GM12878 (cell line): ENCODE results near the gene PARS2. TPM values are rescaled to one million over a fixed set of nuclear protein-coding genes. Genes with fewer than 3 reads are reported as not detected.

Source experiments
- ATAC-seq: fragments of 200-7000 bp; cut with Tn5 transposase; 3 replicates; pipeline ENCODE4 v1.9.1; 2020; ENCODE audit warnings: mild to moderate bottlenecking, moderate library complexity
- BruUV-seq: library from RNA; stranded (reverse); fragments of 400-500 nt; replicated peaks from 2 replicates; lab custom pipeline; 2021; lab: Mats Ljungman, UMichigan
- CTCF ChIA-PET: fragments of 300-600 bp; sonication (Branson Sonifier 250); formaldehyde crosslinking; extraction: SDS; loops from one replicate; lab custom pipeline; 2021; ENCODE audit warnings: inconsistent platforms; lab: Yijun Ruan, JAX
- POLR2A ChIA-PET: fragments of 350-600 bp; formaldehyde crosslinking; extraction: SDS; loops from one replicate; lab custom pipeline; 2021; ENCODE audit warnings: inconsistent platforms; lab: Charles Lee
- RAD21 ChIA-PET: fragments of 300-600 bp; sonication (Branson Sonifier 250); formaldehyde crosslinking; loops from one replicate; lab custom pipeline; 2023; ENCODE audit warnings: antibody characterized with exemption; ENCODE audit not compliant: unreplicated experiment; lab: Charles Lee
- SMC1A ChIA-PET: fragments of 300-600 bp; sonication (Branson Sonifier 250); formaldehyde crosslinking; loops from one replicate; lab custom pipeline; 2023; ENCODE audit not compliant: unreplicated experiment, uncharacterized antibody; lab: Charles Lee
- DNase-seq: peaks from one replicate; pipeline ENCODE4 v3.0.0-alpha.2; 2011; ENCODE audit warnings: low read depth, low spot score
- FAIRE-seq: peaks from 3 replicates; lab custom pipeline; 2011; peaks lifted over from hg19 to GRCh38; lab: Jason Lieb, UNC
- H2AFZ ChIP-seq: 2 replicates; pipeline ENCODE4 v1.6.0; 2011; ENCODE audit warnings: low read depth, low read length, control low read depth; ENCODE audit not compliant: control insufficient read depth
- H3K27ac ChIP-seq: 2 replicates; pipeline ENCODE4 v1.5.1; 2011; ENCODE audit warnings: control low read depth; ENCODE audit not compliant: control insufficient read depth, insufficient read depth
- H3K27me3 ChIP-seq, 2 experiments: replicated peaks in 1 of 2; 2 replicates each; pipeline versions ENCODE4 v1.6.0 to v1.6.1; 2011; ENCODE audit warnings: low read length in 1 of 2; ENCODE audit not compliant: control insufficient read depth in 2 of 2, insufficient read depth in 2 of 2
- H3K36me3 ChIP-seq, 2 experiments: 2 replicates each; pipeline ENCODE4 v1.5.1; 2011; ENCODE audit warnings: low read length in 1 of 2; ENCODE audit not compliant: control insufficient read depth in 2 of 2, insufficient read depth in 2 of 2
- H3K4me1 ChIP-seq: 2 replicates; pipeline ENCODE4 v1.6.1; 2011; ENCODE audit warnings: mild to moderate bottlenecking, low read length, moderate library complexity, mixed read lengths; ENCODE audit not compliant: control insufficient read depth, insufficient read depth
- H3K4me2 ChIP-seq: 2 replicates; pipeline ENCODE4 v1.6.0; 2011; ENCODE audit warnings: control low read depth; ENCODE audit not compliant: control insufficient read depth, insufficient read depth
- H3K4me3 ChIP-seq: fragments of 200-600 bp; sonication (generic); 2 replicates; pipeline ENCODE4 v1.5.1; 2016
- H3K79me2 ChIP-seq: 2 replicates; pipeline ENCODE4 v1.6.0; 2011; ENCODE audit warnings: low read length; ENCODE audit not compliant: control insufficient read depth, insufficient read depth
- H3K9ac ChIP-seq: 2 replicates; pipeline ENCODE4 v1.8.0; 2011; ENCODE audit warnings: low read length, control low read depth, mixed read lengths; ENCODE audit not compliant: control insufficient read depth, insufficient read depth
- H3K9me3 ChIP-seq: replicated peaks from 3 replicates; pipeline ENCODE4 v1.5.1; 2011; ENCODE audit warnings: mild to moderate bottlenecking, low read length; ENCODE audit not compliant: control insufficient read depth, insufficient read depth
- H4K20me1 ChIP-seq: 2 replicates; pipeline ENCODE4 v1.6.0; 2011; ENCODE audit not compliant: control insufficient read depth, insufficient read depth
- FOXM1 ChIP-seq: IDR thresholded peaks from 2 replicates; pipeline ENCODE4 v1.6.1; 2012; ENCODE audit warnings: low read depth, mild to moderate bottlenecking, inconsistent platforms, low read length, moderate library complexity
- KDM1A ChIP-seq: fragments of 200-600 bp; sonication (generic); IDR thresholded peaks from 2 replicates; pipeline ENCODE4 v1.6.1; 2016; ENCODE audit warnings: borderline replicate concordance
- NKRF ChIP-seq: fragments of 450-650 bp; conservative IDR thresholded peaks from 2 replicates; pipeline ENCODE4 v1.6.1; 2017; ENCODE audit warnings: mild to moderate bottlenecking, moderate library complexity
- POLR2A ChIP-seq: IDR thresholded peaks from 2 replicates; pipeline ENCODE4 v1.6.1; 2011; ENCODE audit warnings: low read depth, mild to moderate bottlenecking, low read length
- SUPT20H ChIP-seq: IDR thresholded peaks from 2 replicates; pipeline ENCODE4 v1.6.1; 2011; ENCODE audit warnings: low read depth, mild to moderate bottlenecking, low read length, moderate library complexity, borderline replicate concordance; ENCODE audit not compliant: control insufficient read depth
- ZNF622 ChIP-seq: fragments of 450-650 bp; IDR thresholded peaks from 2 replicates; pipeline ENCODE4 v1.6.1; 2017; ENCODE audit warnings: mild to moderate bottlenecking, inconsistent platforms
- WGBS: methylation state at CpG from one replicate; pipeline ENCODE4 v1.1.6; 2016; ENCODE audit warnings: low lambda C conversion rate; ENCODE audit not compliant: insufficient replicate concordance, insufficient coverage; ENCODE audit errors: missing lambda C conversion rate; 5-methylcytosine and 5-hydroxymethylcytosine counted together
- in situ Hi-C: fragments of 300-500 bp; cut with MboI; formaldehyde crosslinking; loops from 9 replicates; pipeline ENCODE4 v1.14.3; 2018; ENCODE audit warnings: mixed read lengths
- intact Hi-C: fragments of 100-400 bp; cut with micrococcal nuclease; formaldehyde crosslinking; loops from one replicate; pipeline ENCODE4 v1.14.2; 2022; ENCODE audit not compliant: unreplicated experiment
- polyA plus RNA-seq, 11 experiments: library from polyadenylated mRNA; depleted of rRNA in 4 of 11; unstranded in 6 of 11; stranded (reverse) in 5 of 11; fragments of >200 nt; fragmentation: Nextera tagmentation in 4 of 11; fragmentation: Illumina TruSeq in 1 of 11; extraction: Ambion mirVana in 4 of 11; extraction: Trizol in 1 of 11; gene quantifications; 1 replicate in 1 of 11; 2 replicates in 10 of 11; pipeline versions ENCODE4 v1.2.1 to v1.2.3, GENCODE V29; 2011 to 2016; ENCODE audit warnings: inconsistent platforms in 2 of 11, missing spikeins in 2 of 11, low read depth in 1 of 11
- total RNA-seq, 4 experiments: library from RNA; depleted of rRNA in 3 of 4; stranded (reverse); fragments of >200 nt in 3 of 4; fragmentation: Illumina TruSeq in 1 of 4; extraction: Trizol in 1 of 4; gene quantifications; 2 replicates each; pipeline versions ENCODE4 v1.2.1 to v1.2.3, GENCODE V29; 2013 to 2021
- TF ChIP-seq, protein P1 (sequence below): fragments of 450-650 bp; IDR thresholded peaks from 2 replicates; pipeline ENCODE4 v1.6.1; 2017; ENCODE audit warnings: mild to moderate bottlenecking, moderate library complexity
- TF ChIP-seq, protein P2 (sequence below): IDR thresholded peaks from 2 replicates; pipeline ENCODE4 v1.6.1; 2011; ENCODE audit warnings: low read depth, low read length, improper control_type of control experiment, borderline replicate concordance

The PARS2 gene
- total and polyA plus RNA-seq, 10 of the 15 experiments (the other 5 are each of a cell fraction or from before 2014, with no cell fraction given): 3.7 to 12.2 (median 5.9) TPM

- 85% methylated on average over 12 of the region's 12 CpGs for WGBS
- ATAC-seq: no peak
- Histone ChIP-seq H3K9me3 (no peaks in the 10 kb centered on the region), H3K9ac (no peak overlapping the region), H3K4me1 (no peaks in the 10 kb centered on the region), H3K79me2 (no peaks in the 10 kb centered on the region), H3K27me3 (no peaks in the 10 kb centered on the region), H3K27ac (no peak overlapping the region), H2AFZ (no peak overlapping the region), H4K20me1 (no peaks in the 10 kb centered on the region), H3K4me2 (no peak overlapping the region), H3K36me3 (peaks cover 12 to 26% of the 10 kb centered on the region in 2 experiments), H3K4me3 (no peak overlapping the region)
- no peak for FAIRE-seq
- no TSS peak for BruUV-seq
- intact Hi-C loops: no loop called here
- ChIA-PET SMC1A (no interaction called here), RAD21 (no interaction called here), POLR2A (no interaction called here), CTCF (no interaction called here)
- in situ Hi-C loops: no loop called here
- DNase-seq: no peak
- peak; percentile 49 for TF ChIP-seq POLR2A
- TF ChIP-seq FOXM1: no peak
- TF ChIP-seq SUPT20H: no peak
Measured at GRCh38 chr1:54743416-54744226, 20.7 kb downstream of the PARS2 start.

GRCh38 chr1:54742282-54742681, 22.0 kb downstream of the PARS2 start:
- Histone ChIP-seq H3K36me3 (peaks cover 16 to 30% of the 10 kb centered on the region in 2 experiments), H3K9me3 (no peaks in the 10 kb centered on the region), H4K20me1 (no peaks in the 10 kb centered on the region), H2AFZ (no peak overlapping the region), H3K79me2 (no peaks in the 10 kb centered on the region), H3K4me2 (no peak overlapping the region), H3K4me1 (no peaks in the 10 kb centered on the region)
- ATAC-seq (no peak), DNase-seq (no peak)
- ChIA-PET CTCF (no interaction called here), POLR2A (no interaction called here), RAD21 (no interaction called here)
- in situ Hi-C loops: no loop called here
- intact Hi-C loops: no loop called here
- WGBS: 90% methylated on average over 4 of the region's 4 CpGs
- TF ChIP-seq KDM1A: no peak
- no peak for TF ChIP-seq NKRF
- TF ChIP-seq, protein P1, sequence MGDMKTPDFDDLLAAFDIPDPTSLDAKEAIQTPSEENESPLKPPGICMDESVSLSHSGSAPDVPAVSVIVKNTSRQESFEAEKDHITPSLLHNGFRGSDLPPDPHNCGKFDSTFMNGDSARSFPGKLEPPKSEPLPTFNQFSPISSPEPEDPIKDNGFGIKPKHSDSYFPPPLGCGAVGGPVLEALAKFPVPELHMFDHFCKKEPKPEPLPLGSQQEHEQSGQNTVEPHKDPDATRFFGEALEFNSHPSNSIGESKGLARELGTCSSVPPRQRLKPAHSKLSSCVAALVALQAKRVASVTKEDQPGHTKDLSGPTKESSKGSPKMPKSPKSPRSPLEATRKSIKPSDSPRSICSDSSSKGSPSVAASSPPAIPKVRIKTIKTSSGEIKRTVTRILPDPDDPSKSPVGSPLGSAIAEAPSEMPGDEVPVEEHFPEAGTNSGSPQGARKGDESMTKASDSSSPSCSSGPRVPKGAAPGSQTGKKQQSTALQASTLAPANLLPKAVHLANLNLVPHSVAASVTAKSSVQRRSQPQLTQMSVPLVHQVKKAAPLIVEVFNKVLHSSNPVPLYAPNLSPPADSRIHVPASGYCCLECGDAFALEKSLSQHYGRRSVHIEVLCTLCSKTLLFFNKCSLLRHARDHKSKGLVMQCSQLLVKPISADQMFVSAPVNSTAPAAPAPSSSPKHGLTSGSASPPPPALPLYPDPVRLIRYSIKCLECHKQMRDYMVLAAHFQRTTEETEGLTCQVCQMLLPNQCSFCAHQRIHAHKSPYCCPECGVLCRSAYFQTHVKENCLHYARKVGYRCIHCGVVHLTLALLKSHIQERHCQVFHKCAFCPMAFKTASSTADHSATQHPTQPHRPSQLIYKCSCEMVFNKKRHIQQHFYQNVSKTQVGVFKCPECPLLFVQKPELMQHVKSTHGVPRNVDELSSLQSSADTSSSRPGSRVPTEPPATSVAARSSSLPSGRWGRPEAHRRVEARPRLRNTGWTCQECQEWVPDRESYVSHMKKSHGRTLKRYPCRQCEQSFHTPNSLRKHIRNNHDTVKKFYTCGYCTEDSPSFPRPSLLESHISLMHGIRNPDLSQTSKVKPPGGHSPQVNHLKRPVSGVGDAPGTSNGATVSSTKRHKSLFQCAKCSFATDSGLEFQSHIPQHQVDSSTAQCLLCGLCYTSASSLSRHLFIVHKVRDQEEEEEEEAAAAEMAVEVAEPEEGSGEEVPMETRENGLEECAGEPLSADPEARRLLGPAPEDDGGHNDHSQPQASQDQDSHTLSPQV: no peak
- TF ChIP-seq, protein P2, sequence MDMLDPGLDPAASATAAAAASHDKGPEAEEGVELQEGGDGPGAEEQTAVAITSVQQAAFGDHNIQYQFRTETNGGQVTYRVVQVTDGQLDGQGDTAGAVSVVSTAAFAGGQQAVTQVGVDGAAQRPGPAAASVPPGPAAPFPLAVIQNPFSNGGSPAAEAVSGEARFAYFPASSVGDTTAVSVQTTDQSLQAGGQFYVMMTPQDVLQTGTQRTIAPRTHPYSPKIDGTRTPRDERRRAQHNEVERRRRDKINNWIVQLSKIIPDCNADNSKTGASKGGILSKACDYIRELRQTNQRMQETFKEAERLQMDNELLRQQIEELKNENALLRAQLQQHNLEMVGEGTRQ: no peak
- no peak for TF ChIP-seq ZNF622
- TF ChIP-seq, all 136 proteins: peak for 0
- Histone ChIP-seq H3K27ac (no peak overlapping the region), H3K4me3 (no peak overlapping the region), H3K27me3 (no peaks in the 10 kb centered on the region), H3K9ac (no peak overlapping the region)
- no peak for FAIRE-seq
- SMC1A ChIA-PET: no interaction called here
- no TSS peak for BruUV-seq
